WTC11 (cell line): ENCODE results near the gene DIO3. TPM values are rescaled to one million over a fixed set of nuclear protein-coding genes. Genes with fewer than 3 reads are reported as not detected.

Source experiments
- ATAC-seq: fragments of 200-7000 bp; cut with Tn5 transposase; 2 replicates; pipeline ENCODE4 v1.10.0; 2021; ENCODE audit warnings: mild to moderate bottlenecking, moderate library complexity
- CTCF ChIA-PET: fragments of 300-600 bp; sonication (Branson Sonifier 250); formaldehyde crosslinking; loops from one replicate; lab custom pipeline; 2021; ENCODE audit warnings: antibody characterized with exemption; lab: Charles Lee
- POLR2A ChIA-PET: fragments of 350-600 bp; sonication (Branson Sonifier 250); formaldehyde crosslinking; loops from one replicate; lab custom pipeline; 2021; ENCODE audit warnings: antibody characterized with exemption; lab: Charles Lee
- DNase-seq: peaks from one replicate; pipeline ENCODE4 v3.0.0; 2021; ENCODE audit warnings: low spot score
- H3K27ac Mint-ChIP-seq: 2 replicates; pipeline ENCODE4 v1.8.0; 2021; ENCODE audit warnings: mixed read lengths
- H3K27me3 Mint-ChIP-seq: 2 replicates; pipeline ENCODE4 v1.8.0; 2021; ENCODE audit warnings: low read depth, mild to moderate bottlenecking, moderate library complexity, mixed read lengths
- H3K36me3 Mint-ChIP-seq: 2 replicates; pipeline ENCODE4 v1.8.0; 2021; ENCODE audit warnings: mixed read lengths
- H3K4me1 Mint-ChIP-seq: 2 replicates; pipeline ENCODE4 v1.8.0; 2022; ENCODE audit warnings: mixed read lengths
- H3K4me3 Mint-ChIP-seq: 2 replicates; pipeline ENCODE4 v1.8.0; 2021; ENCODE audit warnings: mild to moderate bottlenecking, moderate library complexity, mixed read lengths
- H3K9me3 Mint-ChIP-seq: 2 replicates; pipeline ENCODE4 v1.8.0; 2021; ENCODE audit warnings: mixed read lengths
- ATF6 ChIP-seq: sonication (generic); formaldehyde crosslinking; IDR thresholded peaks from 2 replicates; pipeline ENCODE4 v1.8.1; 2023; ENCODE audit warnings: mild to moderate bottlenecking, missing genetic modification reagents
- CBFB ChIP-seq: sonication (generic); formaldehyde crosslinking; IDR thresholded peaks from 2 replicates; pipeline ENCODE4 v1.8.1; 2022; ENCODE audit warnings: mild to moderate bottlenecking, low read depth, missing genetic modification reagents
- CREB1 ChIP-seq: sonication (generic); formaldehyde crosslinking; IDR thresholded peaks from 2 replicates; pipeline ENCODE4 v1.8.0; 2023; ENCODE audit warnings: mild to moderate bottlenecking, missing genetic modification reagents
- E2F4 ChIP-seq: sonication (generic); formaldehyde crosslinking; IDR thresholded peaks from 2 replicates; pipeline ENCODE4 v1.8.1; 2022; ENCODE audit warnings: low read depth, mild to moderate bottlenecking, moderate library complexity, missing genetic modification reagents, borderline replicate concordance
- ETV6 ChIP-seq: sonication (generic); formaldehyde crosslinking; IDR thresholded peaks from 2 replicates; pipeline ENCODE4 v1.8.1; 2022; ENCODE audit warnings: mild to moderate bottlenecking, missing genetic modification reagents
- FOXP4 ChIP-seq: sonication (generic); formaldehyde crosslinking; IDR thresholded peaks from 2 replicates; pipeline ENCODE4 v1.8.0; 2022; ENCODE audit warnings: mild to moderate bottlenecking, missing genetic modification reagents
- GRHL2 ChIP-seq: fragments of 250-450 bp; sonication (Bioruptor Pico); IDR thresholded peaks from 2 replicates; pipeline ENCODE4 v1.8.0; 2022; ENCODE audit warnings: mild to moderate bottlenecking, moderate library complexity; ENCODE audit not compliant: insufficient replicate concordance, severe bottlenecking
- HMGXB4 ChIP-seq: sonication (generic); formaldehyde crosslinking; IDR thresholded peaks from 2 replicates; pipeline ENCODE4 v1.8.1; 2023; ENCODE audit warnings: mild to moderate bottlenecking, moderate library complexity, missing genetic modification reagents
- MYBL2 ChIP-seq: sonication (generic); formaldehyde crosslinking; IDR thresholded peaks from 2 replicates; pipeline ENCODE4 v1.8.1; 2023; ENCODE audit warnings: mild to moderate bottlenecking, moderate library complexity, missing genetic modification reagents
- NFATC4 ChIP-seq: fragments of 250-450 bp; sonication (Bioruptor Pico); IDR thresholded peaks from 2 replicates; pipeline ENCODE4 v1.9.0; 2021; ENCODE audit warnings: mild to moderate bottlenecking
- NR2C2 ChIP-seq: sonication (generic); formaldehyde crosslinking; IDR thresholded peaks from 2 replicates; pipeline ENCODE4 v1.8.0; 2022; ENCODE audit warnings: mild to moderate bottlenecking, missing genetic modification reagents
- USF1 ChIP-seq: sonication (generic); formaldehyde crosslinking; IDR thresholded peaks from 2 replicates; pipeline ENCODE4 v1.8.0; 2022; ENCODE audit warnings: mild to moderate bottlenecking, missing genetic modification reagents
- USF2 ChIP-seq: sonication (generic); formaldehyde crosslinking; IDR thresholded peaks from 2 replicates; pipeline ENCODE4 v1.8.1; 2023; ENCODE audit warnings: mild to moderate bottlenecking, missing genetic modification reagents, moderate library complexity
- ZNF425 ChIP-seq: fragments of 250-450 bp; sonication (Bioruptor Pico); conservative IDR thresholded peaks from 2 replicates; pipeline ENCODE4 v1.9.0; 2021; ENCODE audit warnings: mild to moderate bottlenecking
- ZNF671 ChIP-seq: fragments of 250-450 bp; sonication (Bioruptor Pico); IDR thresholded peaks from 2 replicates; pipeline ENCODE4 v1.8.0; 2021; ENCODE audit warnings: mild to moderate bottlenecking
- total RNA-seq: library from RNA; stranded (reverse); gene quantifications from 3 replicates; pipeline ENCODE4 v1.2.3, GENCODE V29; 2021

DIO3 gene
- total RNA-seq, 1 experiment from 2014 or later = 0.52 TPM

GRCh38 chr14:101583006-101583714 lies 21.9 kb downstream of the DIO3 start (continued):
- TF ChIP-seq FOXP4 (CRISPR knock-in tag) = no peak

GRCh38 chr14:101583715-101584054 lies 22.4 kb downstream of the DIO3 start:
- CTCF ChIA-PET = interaction anchor here (0.6 to 1.2 kb wide), 2 partner anchors 52 to 145 kb away, joined by 3 read pairs; no protein-coding TSS in a partner anchor
- Mint-ChIP-seq H3K36me3 (no peaks in the 10 kb centered on the region), H3K27ac (no peak overlapping the region), H3K4me3 (no peak overlapping the region), H3K9me3 (no peaks in the 10 kb centered on the region), H3K27me3 (peaks cover 4% of the 10 kb centered on the region; the same call in 1 of the 2 replicates), H3K4me1 (no peaks in the 10 kb centered on the region)
- ATAC-seq (no peak), DNase-seq (no peak)
- POLR2A ChIA-PET = no interaction called here
- TF ChIP-seq NFATC4 (no peak), E2F4 (CRISPR knock-in tag) (no peak)

GRCh38 chr14:101584055-101584859 lies 23.0 kb downstream of the DIO3 start:
- Mint-ChIP-seq H3K27me3 (peaks cover 4% of the 10 kb centered on the region; the same call in 1 of the 2 replicates), H3K9me3 (no peaks in the 10 kb centered on the region), H3K4me1 (no peaks in the 10 kb centered on the region), H3K36me3 (no peaks in the 10 kb centered on the region)
- ChIA-PET POLR2A (no interaction called here), CTCF (interaction anchor here (0.6 to 1.2 kb wide), 3 partner anchors 51 to 144 kb away, joined by 3 read pairs; no protein-coding TSS in a partner anchor)
- ATAC-seq (peak; percentile 46), DNase-seq (no peak)
- TF ChIP-seq ETV6 (CRISPR knock-in tag) = no peak
- no peak for TF ChIP-seq GRHL2 (CRISPR knock-in tag)
- no peak for TF ChIP-seq HMGXB4 (CRISPR knock-in tag)
- no peak for TF ChIP-seq ZNF671
- TF ChIP-seq ZNF425 (CRISPR knock-in tag) = no peak
- TF ChIP-seq CBFB (CRISPR knock-in tag) = no peak
- TF ChIP-seq MYBL2 = no peak
- TF ChIP-seq CREB1 (CRISPR knock-in tag) = no peak
- TF ChIP-seq ATF6 (CRISPR knock-in tag) = no peak
- peak; percentile 68 for TF ChIP-seq USF2
- 0 out of 2 replicates have a peak, but pooled peaks have one; percentile 24 for TF ChIP-seq USF1
- no peak for TF ChIP-seq NR2C2 (CRISPR knock-in tag)
- TF ChIP-seq, all 79 proteins: peak for 2
- Mint-ChIP-seq H3K4me3 (no peak overlapping the region), H3K27ac (no peak overlapping the region)
